SK-N-SH (cell line): ENCODE measurements around the gene OGDH. TPM values are rescaled to one million over a fixed set of nuclear protein-coding genes. Genes with fewer than 3 reads are reported as not detected.
A peak's percentile ranks its signal among the peaks of the same experiment; 100 is the strongest.
"Not testable (repeated sequence)": the region's sequence is repeated elsewhere in the genome, so short reads cannot be mapped to it uniquely, and the experiment has no call there.

Experiments
- CTCF ChIA-PET: fragments of 300-600, 350-600 bp; formaldehyde crosslinking; extraction: SDS; loops from one replicate; lab custom pipeline; 2021; lab: Yijun Ruan, JAX
- POLR2A ChIA-PET: fragments of 350-600 bp; sonication (Branson Sonifier 250); formaldehyde crosslinking; extraction: SDS; loops from one replicate; lab custom pipeline; 2020; ENCODE audit warnings: antibody characterized with exemption, inconsistent platforms; lab: Yijun Ruan, JAX
- DNase-seq: peaks from one replicate; pipeline ENCODE4 v3.0.0; 2012
- H2AFZ ChIP-seq: fragments of 200-600 bp; sonication (generic); 2 replicates; pipeline ENCODE4 v1.8.1; 2016; ENCODE audit warnings: antibody characterized with exemption, mild to moderate bottlenecking, low read depth
- H3F3A ChIP-seq: fragments of 200-600 bp; sonication (generic); replicated peaks from 2 replicates; pipeline ENCODE3; 2016; ENCODE audit warnings: antibody characterized with exemption, mild to moderate bottlenecking; ENCODE audit not compliant: insufficient read depth
- H3K27ac ChIP-seq, 2 experiments: fragments of 200-500 bp in 1 of 2; fragments of 200-600 bp in 1 of 2; sonication (Bioruptor generic) in 1 of 2; sonication (generic), shearing (Covaris generic) in 1 of 2; 2 replicates each; pipeline versions ENCODE4 v1.5.1 to v1.6.1; 2014 to 2016; ENCODE audit warnings: low read depth in 2 of 2, inconsistent platforms in 1 of 2, low read length in 1 of 2, mild to moderate bottlenecking in 1 of 2, mixed read lengths in 1 of 2
- H3K27me3 ChIP-seq: fragments of 200-600 bp; sonication (generic), shearing (Covaris generic); 2 replicates; pipeline ENCODE4 v1.6.1; 2016; ENCODE audit warnings: mixed run types; ENCODE audit not compliant: insufficient read depth
- H3K36me3 ChIP-seq, 2 experiments: fragments of 200-500 bp in 1 of 2; fragments of 200-600 bp in 1 of 2; sonication (Bioruptor generic) in 1 of 2; sonication (generic) in 1 of 2; replicated peaks in 1 of 2; 2 replicates each; pipeline versions ENCODE3 to v1.5.1; 2014 to 2016; ENCODE audit warnings: low read length in 1 of 2, mild to moderate bottlenecking in 1 of 2; ENCODE audit not compliant: insufficient read depth in 2 of 2, control insufficient read depth in 1 of 2
- H3K4me1 ChIP-seq, 2 experiments: fragments of 200-500 bp in 1 of 2; fragments of 200-600 bp in 1 of 2; sonication (Bioruptor generic) in 1 of 2; sonication (generic), shearing (Covaris generic) in 1 of 2; 2 replicates each; pipeline versions ENCODE4 v1.5.1 to v1.6.1; 2014 to 2016; ENCODE audit warnings: low read depth in 1 of 2, low read length in 1 of 2, mixed run types in 1 of 2; ENCODE audit not compliant: insufficient read depth in 2 of 2, control insufficient read depth in 1 of 2
- H3K4me2 ChIP-seq: fragments of 200-600 bp; sonication (generic), shearing (Covaris generic); 2 replicates; pipeline ENCODE4 v1.6.1; 2017; ENCODE audit warnings: mixed run types
- H3K4me3 ChIP-seq, 2 experiments: fragments of 200-500 bp in 1 of 2; fragments of 200-600 bp in 1 of 2; sonication (Bioruptor generic) in 1 of 2; sonication (generic), shearing (Covaris generic) in 1 of 2; 2 replicates each; pipeline versions ENCODE4 v1.5.1 to v1.8.1; 2014 to 2016; ENCODE audit warnings: low read depth in 2 of 2, inconsistent platforms in 1 of 2, low read length in 1 of 2, mild to moderate bottlenecking in 1 of 2, mixed read lengths in 1 of 2, moderate library complexity in 1 of 2
- H3K79me2 ChIP-seq: fragments of 200-600 bp; sonication (generic); 2 replicates; pipeline ENCODE4 v1.8.1; 2017; ENCODE audit warnings: mild to moderate bottlenecking; ENCODE audit not compliant: insufficient read depth
- H3K9ac ChIP-seq: fragments of 200-600 bp; sonication (generic); 2 replicates; pipeline ENCODE4 v1.6.1; 2017; ENCODE audit warnings: mixed run types
- H3K9me2 ChIP-seq: fragments of 200-600 bp; sonication (generic); 2 replicates; pipeline ENCODE4 v1.6.1; 2017; ENCODE audit warnings: mixed run types
- H3K9me3 ChIP-seq: fragments of 200-600 bp; sonication (generic); 2 replicates; pipeline ENCODE4 v1.6.1; 2017; ENCODE audit warnings: mixed run types, mild to moderate bottlenecking, moderate library complexity
- H4K20me1 ChIP-seq: fragments of 200-600 bp; sonication (generic); 2 replicates; pipeline ENCODE4 v1.6.1; 2017; ENCODE audit warnings: mild to moderate bottlenecking, mixed run types; ENCODE audit not compliant: insufficient read depth
- FOXM1 ChIP-seq: IDR thresholded peaks from 2 replicates; pipeline ENCODE4 v1.4.0; 2012; ENCODE audit warnings: low read depth, mild to moderate bottlenecking
- GATA2 ChIP-seq: sonication (generic); formaldehyde crosslinking; IDR thresholded peaks from 2 replicates; pipeline ENCODE4 v1.5.0; 2020; ENCODE audit warnings: mild to moderate bottlenecking, missing genetic modification reagents
- MXI1 ChIP-seq: IDR thresholded peaks from 2 replicates; pipeline ENCODE4 v1.6.1; 2012; ENCODE audit warnings: mild to moderate bottlenecking, low read depth, low read length, improper control_type of control experiment
- NRF1 ChIP-seq: IDR thresholded peaks from 2 replicates; pipeline ENCODE4 v1.6.1; 2012; ENCODE audit warnings: low read depth, mild to moderate bottlenecking, low read length
- RXRA ChIP-seq: IDR thresholded peaks from 2 replicates; pipeline ENCODE4 v1.4.0; 2012; ENCODE audit warnings: low read depth, mild to moderate bottlenecking, borderline replicate concordance
- TCF12 ChIP-seq: IDR thresholded peaks from 2 replicates; pipeline ENCODE4 v1.4.0; 2012
- TEAD4 ChIP-seq: IDR thresholded peaks from 2 replicates; pipeline ENCODE4 v1.4.0; 2012; ENCODE audit warnings: mild to moderate bottlenecking, borderline replicate concordance; ENCODE audit not compliant: insufficient read depth
- YY1 ChIP-seq: IDR thresholded peaks from 2 replicates; pipeline ENCODE4 v1.4.0; 2012; ENCODE audit warnings: low read depth, mild to moderate bottlenecking
- WGBS: methylation state at CpG from one replicate; pipeline ENCODE4 v1.1.6; 2017; ENCODE audit warnings: low lambda C conversion rate; 5-methylcytosine and 5-hydroxymethylcytosine counted together
- polyA plus RNA-seq, 3 experiments: library from polyadenylated mRNA; depleted of rRNA; stranded (reverse); fragments of >200 nt; gene quantifications; 2 replicates each; pipeline ENCODE4 v1.2.3, GENCODE V29; 2012
- TF ChIP-seq, protein P1 (sequence below): IDR thresholded peaks from 2 replicates; pipeline ENCODE4 v1.4.0; 2012; ENCODE audit warnings: low read depth, borderline replicate concordance
- TF ChIP-seq, protein P2 (sequence below): fragments of 150-350 bp; IDR thresholded peaks from 2 replicates; pipeline ENCODE4 v1.6.1; 2017; ENCODE audit warnings: antibody characterized with exemption, low read length, low read depth, borderline replicate concordance

Gene OGDH
- polyA plus RNA-seq, 1 of the 3 experiments (the other 2 are of a cell fraction) = 69.4 TPM

DNA sequence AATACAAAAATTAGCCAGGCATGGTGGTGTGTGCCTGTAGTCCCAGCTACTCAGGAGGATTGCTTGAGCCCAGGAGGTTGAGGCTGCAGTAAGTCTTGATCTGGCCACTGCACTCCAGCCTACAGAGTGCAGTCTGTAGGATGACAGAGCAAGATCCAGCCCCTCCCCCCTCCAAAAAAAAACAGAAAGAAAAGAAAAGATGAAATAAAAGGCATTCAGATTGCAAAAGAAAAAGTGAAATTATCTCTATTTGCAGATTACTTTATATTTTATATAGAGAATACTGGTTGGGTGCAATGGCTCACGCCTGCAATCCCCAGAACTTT lies 121.5 kb downstream of the OGDH start (continued):
- TF ChIP-seq, protein P1, sequence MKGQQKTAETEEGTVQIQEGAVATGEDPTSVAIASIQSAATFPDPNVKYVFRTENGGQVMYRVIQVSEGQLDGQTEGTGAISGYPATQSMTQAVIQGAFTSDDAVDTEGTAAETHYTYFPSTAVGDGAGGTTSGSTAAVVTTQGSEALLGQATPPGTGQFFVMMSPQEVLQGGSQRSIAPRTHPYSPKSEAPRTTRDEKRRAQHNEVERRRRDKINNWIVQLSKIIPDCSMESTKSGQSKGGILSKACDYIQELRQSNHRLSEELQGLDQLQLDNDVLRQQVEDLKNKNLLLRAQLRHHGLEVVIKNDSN = no peak
- TF ChIP-seq TEAD4 = no peak

DNA sequence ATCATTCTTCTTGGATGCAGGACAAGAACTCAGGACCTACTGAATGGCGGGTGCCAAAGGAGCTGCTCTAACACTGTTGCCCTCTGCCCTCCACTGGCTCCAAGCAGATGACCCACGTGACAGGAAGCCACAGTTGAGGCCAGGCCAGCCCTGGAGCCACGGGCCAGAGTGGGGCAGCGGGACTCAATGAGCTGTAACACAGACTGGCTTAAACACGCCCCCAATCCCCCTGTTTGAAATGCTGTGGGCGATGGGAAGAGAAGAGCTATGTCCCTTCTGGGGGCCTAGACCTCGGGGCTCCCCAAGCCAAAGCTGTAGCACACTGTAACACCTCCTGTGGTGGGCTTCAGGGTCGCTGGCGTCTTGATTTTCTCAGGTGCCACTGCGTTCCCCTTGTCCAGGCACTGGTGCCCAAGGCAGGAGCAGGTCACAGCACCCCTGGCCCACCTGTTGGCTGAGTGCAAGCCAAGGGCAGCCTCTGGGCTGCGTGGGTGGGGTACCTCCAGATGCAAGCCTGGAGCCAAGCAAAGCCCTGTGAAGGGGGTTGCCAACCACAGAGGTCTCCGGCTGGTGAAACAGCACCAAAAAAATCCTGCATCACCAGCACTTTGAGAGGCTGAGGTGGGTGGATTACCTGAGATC lies 123.6 kb downstream of the OGDH start:
- no peak for TF ChIP-seq MXI1
- no peak for TF ChIP-seq TCF12
- TF ChIP-seq NRF1 = no peak
- TF ChIP-seq GATA2 (CRISPR knock-in tag) = no peak
- TF ChIP-seq RXRA = no peak
- no peak for TF ChIP-seq FOXM1
- TF ChIP-seq YY1 = no peak
- TF ChIP-seq, protein P2, sequence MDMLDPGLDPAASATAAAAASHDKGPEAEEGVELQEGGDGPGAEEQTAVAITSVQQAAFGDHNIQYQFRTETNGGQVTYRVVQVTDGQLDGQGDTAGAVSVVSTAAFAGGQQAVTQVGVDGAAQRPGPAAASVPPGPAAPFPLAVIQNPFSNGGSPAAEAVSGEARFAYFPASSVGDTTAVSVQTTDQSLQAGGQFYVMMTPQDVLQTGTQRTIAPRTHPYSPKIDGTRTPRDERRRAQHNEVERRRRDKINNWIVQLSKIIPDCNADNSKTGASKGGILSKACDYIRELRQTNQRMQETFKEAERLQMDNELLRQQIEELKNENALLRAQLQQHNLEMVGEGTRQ = no peak
- TF ChIP-seq, all 33 proteins: peak for 0
- WGBS = 85% methylated on average over 8 of the region's 12 CpGs
- CTCF ChIA-PET = no interaction called here

DNA sequence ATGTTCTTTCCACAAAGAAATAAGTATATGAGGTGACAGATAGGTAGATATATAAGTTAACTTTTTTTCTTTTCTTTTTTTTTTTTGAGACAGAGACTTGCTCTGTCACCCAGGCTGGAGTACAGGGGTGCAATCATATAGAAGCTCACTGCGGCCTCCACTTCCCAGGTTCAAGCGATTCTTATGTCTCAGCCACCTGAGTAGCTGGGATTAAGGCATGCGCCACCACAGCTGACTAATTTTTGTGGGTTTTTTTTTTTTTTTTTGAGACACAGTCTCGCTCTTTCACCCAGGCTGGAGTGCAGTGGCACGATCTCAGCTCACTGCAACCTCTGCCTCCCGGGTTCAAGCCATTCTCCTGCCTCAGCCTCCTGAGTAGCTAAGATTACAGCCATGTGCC lies 126.5 kb downstream of the OGDH start:
- H3K27me3 ChIP-seq, H3K9me2 ChIP-seq, CTCF ChIA-PET, H3K9ac ChIP-seq, H3K36me3 ChIP-seq, DNase-seq, H4K20me1 ChIP-seq, H3K9me3 ChIP-seq, H3K79me2 ChIP-seq, H2AFZ ChIP-seq, H3K4me3 ChIP-seq: not testable (repeated sequence)
- H3K4me1 ChIP-seq = peaks cover 0 to 15% of the 10 kb centered on the region in 2 experiments; a peak in 2 of 4 replicates
- POLR2A ChIA-PET = interaction anchor here (0.8 kb wide), 1 partner anchor 17 kb away, joined by 5 read pairs; no protein-coding TSS in a partner anchor
- H3F3A ChIP-seq = peaks cover 32% of the 10 kb centered on the region
- peak overlapping the region in 1 of 2 experiments; percentile 99; a peak in 1 of 4 replicates for H3K27ac ChIP-seq
- peak overlapping the region; percentile 79; the same call in 1 of the 2 replicates for H3K4me2 ChIP-seq
- 90% methylated on average over 6 of the region's 6 CpGs for WGBS

More for the DNA sequence above, 123.6 kb downstream of the OGDH start:
- Histone ChIP-seq H3K4me2 (no peak overlapping the region), H2AFZ (no peak overlapping the region), H3K27me3 (no peaks in the 10 kb centered on the region), H3K9me2 (no peaks in the 10 kb centered on the region), H3F3A (peaks cover 24% of the 10 kb centered on the region), H3K36me3 (no peaks in the 10 kb centered on the region), H3K79me2 (no peaks in the 10 kb centered on the region), H3K4me3 (no peak overlapping the region), H4K20me1 (no peaks in the 10 kb centered on the region), H3K9me3 (no peaks in the 10 kb centered on the region), H3K27ac (no peak overlapping the region), H3K9ac (no peak overlapping the region), H3K4me1 (peaks cover 0 to 13% of the 10 kb centered on the region in 2 experiments; a peak in 3 of 4 replicates)
- POLR2A ChIA-PET = no interaction called here
- DNase-seq = no peak
